Stomach (tissue), 9 donors: ENCODE results near the gene CCNB2. TPM values are rescaled to one million over a fixed set of nuclear protein-coding genes. Genes with fewer than 3 reads are reported as not detected.

ENCODE experiments used
- DNase-seq, 2 donors: peaks; one replicate each; pipeline versions ENCODE4 v3.0.0 to v3.0.0-alpha.2; 2013 to 2019
- H3K27ac ChIP-seq, 5 donors: fragments of 200-600 bp in 4 of 5; sonication (generic) in 4 of 5; one replicate each; pipeline ENCODE4 v1.5.1; 2013 to 2019; ENCODE audit warnings: mild to moderate bottlenecking in 1 of 5, moderate library complexity in 1 of 5
- H3K27me3 ChIP-seq, 3 donors: fragments of 200-600 bp; sonication (generic); one replicate each; pipeline ENCODE4 v1.5.1; 2017 to 2019; ENCODE audit warnings: mixed run types in 1 of 3
- H3K36me3 ChIP-seq, 4 donors: fragments of 200-600 bp; sonication (generic); 1 replicate in 3 of 4; 2 replicates in 1 of 4; pipeline ENCODE4 v1.5.1; 2016 to 2019
- H3K4me1 ChIP-seq, 4 donors: fragments of 200-600 bp; sonication (generic); one replicate each; pipeline ENCODE4 v1.5.1; 2016 to 2019
- H3K4me3 ChIP-seq, 4 donors: fragments of 200-600 bp; sonication (generic) in 3 of 4; one replicate each; pipeline ENCODE4 v1.5.1; 2016 to 2019; ENCODE audit warnings: mild to moderate bottlenecking in 1 of 4
- H3K9me3 ChIP-seq, 4 donors: fragments of 200-600 bp; sonication (generic); one replicate each; pipeline ENCODE4 v1.5.1; 2016 to 2019
- CTCF ChIP-seq, 7 experiments: fragments of 450-650 bp in 4 of 7; fragments of 200-600 bp in 3 of 7; sonication (generic) in 3 of 7; IDR thresholded peaks; one replicate each; pipeline ENCODE4 v1.5.1; 2016 to 2019; ENCODE audit warnings: antibody characterized with exemption in 7 of 7, control low read depth in 2 of 7, mild to moderate bottlenecking in 1 of 7
- EP300 ChIP-seq: sonication (generic); formaldehyde crosslinking; IDR thresholded peaks from one replicate; pipeline ENCODE4 v1.6.1; 2017; ENCODE audit warnings: antibody characterized with exemption
- POLR2A ChIP-seq, 4 donors: fragments of 450-650 bp; IDR thresholded peaks; one replicate each; pipeline ENCODE4 v1.6.1; 2016; ENCODE audit warnings: antibody characterized with exemption in 4 of 4, control low read depth in 2 of 4, mild to moderate bottlenecking in 1 of 4, moderate library complexity in 1 of 4
- POLR2AphosphoS5 ChIP-seq, 3 donors: sonication (generic); formaldehyde crosslinking; IDR thresholded peaks; one replicate each; pipeline ENCODE4 v1.6.1; 2016; ENCODE audit warnings: antibody characterized with exemption in 3 of 3
- whole genome bisulfite sequencing, 5 donors: extraction: QIAGEN DNeasy Blood & Tissue Kit in 3 of 5; methylation state at CpG; one replicate each; pipeline versions ENCODE4 v1.1.5 to v1.1.7; 2013 to 2018; 5-methylcytosine and 5-hydroxymethylcytosine counted together
- intact Hi-C: fragments of 100-400 bp; cut with DNase I; formaldehyde crosslinking; loops from one replicate; pipeline ENCODE4 v1.15.1; 2023; ENCODE audit warnings: low total_unique reads
- polyA plus RNA-seq, 3 donors: library from polyadenylated mRNA; stranded (reverse); fragments of 200-250 nt; gene quantifications; one replicate each; pipeline ENCODE4 v1.2.3, GENCODE V29; 2013
- total RNA-seq, 5 donors: library from RNA; depleted of rRNA; stranded (reverse); fragments of >200 nt; gene quantifications; one replicate each; pipeline versions ENCODE4 v1.1.0 to v1.2.3, GENCODE V29; 2014 to 2016
- donor health status: healthy with polysubstance abuse.
- donor health status: Bipolar disorder and iron deficiency.
- donor health status: healthy.

The CCNB2 gene
- total and polyA plus RNA-seq, 8 donors, result 3.1 to 12.1 (median 6.2) TPM; not detected in 2

GRCh38 chr15:59131969-59132562, 27.1 kb downstream of the CCNB2 start:
- Histone ChIP-seq H3K9me3 (peaks cover 0 to 7% (median 0%) of the 10 kb centered on the region in 4 donors), H3K4me1 (no peaks in the 10 kb centered on the region), H3K4me3 (no peak overlapping the region), H3K27ac (no peak overlapping the region), H3K36me3 (peaks cover 6 to 50% (median 40%) of the 10 kb centered on the region in 4 donors), H3K27me3 (no peaks in the 10 kb centered on the region)
- 85 to 96% (median 95%) methylated on average over 3 of the region's 3 CpGs for WGBS, 5 donors
- intact Hi-C loops, result loop anchor here (10.0 kb wide), 1 partner anchor 627 kb away; no protein-coding TSS in a partner anchor
- TF ChIP-seq EP300, result no peak
- TF ChIP-seq POLR2A (IDR thresholded peaks at IDR 0.05), result no peak
- no peak for TF ChIP-seq CTCF (IDR thresholded peaks at IDR 0.05)
- no peak for TF ChIP-seq POLR2AphosphoS5 (IDR thresholded peaks at IDR 0.05)
- DNase-seq, result no peak

DNA sequence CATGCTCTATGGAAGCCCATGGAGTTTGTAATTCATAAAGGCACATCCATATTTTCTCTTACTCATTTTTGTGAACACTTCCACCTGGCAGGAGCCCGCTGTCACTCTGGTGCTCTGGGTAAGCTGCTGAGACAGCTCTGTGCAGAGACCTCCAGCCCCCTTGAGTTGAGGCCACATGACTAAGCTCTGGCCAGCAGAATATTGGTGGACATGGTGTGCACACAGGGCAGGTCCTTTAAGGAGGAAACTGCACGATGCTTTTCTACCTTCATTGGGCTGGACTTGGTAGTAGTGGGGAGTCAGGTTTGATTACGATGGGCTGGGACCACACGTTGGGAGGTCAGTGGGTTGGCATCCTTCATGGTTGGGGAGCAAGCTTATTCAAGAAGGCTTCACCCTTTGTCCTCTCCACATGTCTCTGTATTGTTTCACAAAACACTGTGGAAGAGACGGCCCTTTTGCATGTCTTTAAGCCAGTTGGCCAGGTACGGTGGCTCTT, 29.0 kb downstream of the CCNB2 start:
- no peak for TF ChIP-seq POLR2A (IDR thresholded peaks at IDR 0.05)
- no peak for TF ChIP-seq POLR2AphosphoS5 (IDR thresholded peaks at IDR 0.05)
- TF ChIP-seq CTCF (IDR thresholded peaks at IDR 0.05), result no peak
- TF ChIP-seq EP300, result no peak
- peaks cover 0 to 7% (median 0%) of the 10 kb centered on the region in 4 donors for H3K9me3 ChIP-seq
- no peaks in the 10 kb centered on the region for H3K4me1 ChIP-seq
- DNase-seq, result no peak
- H3K27me3 ChIP-seq, result no peaks in the 10 kb centered on the region
- no peak overlapping the region for H3K4me3 ChIP-seq
- H3K27ac ChIP-seq, result no peak overlapping the region
- WGBS, 5 donors, result 95 to 100% (median 98%) methylated on average over 5 to 6 of the region's 6 CpGs
- intact Hi-C loops, result loop anchor here (10.0 kb wide), 1 partner anchor 629 kb away; no protein-coding TSS in a partner anchor
- H3K36me3 ChIP-seq, result peaks cover 15 to 69% (median 58%) of the 10 kb centered on the region in 4 donors

DNA sequence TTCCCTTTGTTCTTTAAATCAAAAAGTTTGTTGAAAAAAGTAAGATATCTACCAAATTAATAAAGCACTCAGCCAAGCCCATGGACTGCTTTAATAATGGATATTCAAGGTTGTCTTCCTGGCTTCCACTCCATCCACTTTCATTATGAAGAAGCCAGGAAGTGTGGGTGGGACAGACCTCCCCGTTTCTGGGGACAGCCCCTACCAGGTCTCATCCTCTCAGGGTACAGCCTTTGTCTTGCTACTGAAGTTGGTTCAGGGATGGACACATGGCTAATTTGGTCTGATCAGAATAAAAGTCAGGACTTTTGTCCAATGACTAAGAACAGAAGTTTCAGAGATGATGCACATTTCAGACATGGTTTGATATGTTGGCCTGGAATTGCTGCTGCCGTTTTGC, 32.6 kb downstream of the CCNB2 start:
- no peak for TF ChIP-seq CTCF (IDR thresholded peaks at IDR 0.05)
- no peak for TF ChIP-seq POLR2AphosphoS5 (IDR thresholded peaks at IDR 0.05)
- no peak for TF ChIP-seq POLR2A (IDR thresholded peaks at IDR 0.05)
- no peak for TF ChIP-seq EP300
- no peaks in the 10 kb centered on the region for H3K9me3 ChIP-seq
- 52 to 65% (median 59%) methylated on average over 2 of the region's 2 CpGs for WGBS, 5 donors
- DNase-seq, result no peak
- H3K27ac ChIP-seq, result no peak overlapping the region
- peaks cover 15 to 75% (median 67%) of the 10 kb centered on the region in 4 donors for H3K36me3 ChIP-seq
- H3K4me3 ChIP-seq, result no peak overlapping the region
- no peaks in the 10 kb centered on the region for H3K27me3 ChIP-seq
- no peaks in the 10 kb centered on the region for H3K4me1 ChIP-seq
- intact Hi-C loops, result loop anchor here (10.0 kb wide), 1 partner anchor 633 kb away; no protein-coding TSS in a partner anchor

DNA sequence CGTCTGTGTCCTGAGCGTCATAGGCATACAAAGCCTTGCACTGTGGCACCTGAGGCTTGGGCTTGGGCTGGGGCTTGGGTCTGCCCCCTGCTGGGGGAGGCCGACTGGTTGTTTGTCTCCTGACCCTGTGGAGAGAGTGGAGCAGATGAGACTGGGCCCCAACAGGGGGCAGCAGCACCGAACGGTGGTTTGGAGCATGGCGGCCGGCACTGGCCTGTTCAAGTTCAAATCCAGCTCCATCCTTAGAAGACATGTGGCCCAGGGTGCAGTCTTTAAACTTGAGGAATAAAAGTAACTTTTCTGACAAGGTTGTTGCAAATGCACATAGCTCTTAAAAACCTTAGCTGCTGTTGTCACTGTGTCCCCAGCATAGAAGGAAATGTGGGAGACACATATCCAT, 33.3 kb downstream of the CCNB2 start:
- intact Hi-C loops, result loop anchor here (10.0 kb wide), 1 partner anchor 633 kb away; no protein-coding TSS in a partner anchor
- TF ChIP-seq POLR2A (IDR thresholded peaks at IDR 0.05), result no peak
- TF ChIP-seq CTCF (IDR thresholded peaks at IDR 0.05), result peak in 5 of 7 experiments; percentile 18 to 52 (median 40)
- H3K9me3 ChIP-seq, result no peaks in the 10 kb centered on the region
- no peak overlapping the region for H3K27ac ChIP-seq
- peaks cover 15 to 76% (median 71%) of the 10 kb centered on the region in 4 donors for H3K36me3 ChIP-seq
- WGBS, 5 donors, result 60 to 73% (median 65%) methylated on average over 7 of the region's 7 CpGs
- no peaks in the 10 kb centered on the region for H3K27me3 ChIP-seq
- no peak overlapping the region for H3K4me3 ChIP-seq
- H3K4me1 ChIP-seq, result no peaks in the 10 kb centered on the region
- peak; percentile 50 to 57 for DNase-seq
